GM23248 (cell line): ENCODE measurements around the gene QKI. TPM values are rescaled to one million over a fixed set of nuclear protein-coding genes. Genes with fewer than 3 reads are reported as not detected.

Source experiments
- DNase-seq: peaks from one replicate; pipeline ENCODE4 v3.0.0-alpha.2; 2015
- H2AFZ ChIP-seq: fragments of 200-600 bp; sonication (generic); 2 replicates; pipeline ENCODE4 v1.6.1; 2016; ENCODE audit warnings: antibody characterized with exemption
- H3F3A ChIP-seq: fragments of 200-600 bp; sonication (generic); 2 replicates; pipeline ENCODE4 v1.6.1; 2016; ENCODE audit warnings: mild to moderate bottlenecking, antibody characterized with exemption, mixed run types; ENCODE audit not compliant: insufficient read depth
- H3K27ac ChIP-seq: fragments of 200-600 bp; sonication (generic); 2 replicates; pipeline ENCODE4 v1.5.1; 2016; ENCODE audit warnings: mild to moderate bottlenecking
- H3K27me3 ChIP-seq: fragments of 200-600 bp; sonication (generic); replicated peaks from 2 replicates; pipeline ENCODE4 v1.6.1; 2016; ENCODE audit warnings: mild to moderate bottlenecking; ENCODE audit not compliant: insufficient read depth
- H3K36me3 ChIP-seq: fragments of 200-600 bp; sonication (generic); 2 replicates; pipeline ENCODE4 v1.6.1; 2016; ENCODE audit warnings: low read depth, mild to moderate bottlenecking
- H3K4me1 ChIP-seq: fragments of 200-600 bp; sonication (generic); 2 replicates; pipeline ENCODE4 v1.6.1; 2016; ENCODE audit warnings: mild to moderate bottlenecking; ENCODE audit not compliant: insufficient read depth
- H3K4me2 ChIP-seq: fragments of 200-600 bp; sonication (generic); one replicate; pipeline ENCODE4 v1.6.1; 2016; ENCODE audit warnings: mild to moderate bottlenecking; ENCODE audit not compliant: unreplicated experiment
- H3K4me3 ChIP-seq: fragments of 200-600 bp; sonication (generic); 2 replicates; pipeline ENCODE4 v1.5.1; 2016; ENCODE audit warnings: mild to moderate bottlenecking
- H3K79me2 ChIP-seq: fragments of 200-600 bp; sonication (generic); 2 replicates; pipeline ENCODE4 v1.6.1; 2016; ENCODE audit warnings: mild to moderate bottlenecking; ENCODE audit not compliant: insufficient read depth
- H3K9ac ChIP-seq: fragments of 200-600 bp; sonication (generic); 2 replicates; pipeline ENCODE4 v1.6.1; 2016; ENCODE audit warnings: mild to moderate bottlenecking
- H3K9me2 ChIP-seq: fragments of 200-600 bp; sonication (generic); 2 replicates; pipeline ENCODE4 v1.6.1; 2016; ENCODE audit warnings: mixed run types, mild to moderate bottlenecking, moderate library complexity; ENCODE audit not compliant: insufficient read depth
- H3K9me3 ChIP-seq: fragments of 200-600 bp; sonication (generic); one replicate; pipeline ENCODE4 v1.6.1; 2017; ENCODE audit warnings: low read depth
- H4K20me1 ChIP-seq: fragments of 200-600 bp; sonication (generic); 2 replicates; pipeline ENCODE4 v1.6.0; 2016; ENCODE audit not compliant: insufficient read depth
- EZH2 ChIP-seq: fragments of 200-600 bp; sonication (generic); IDR thresholded peaks from 2 replicates; pipeline ENCODE4 v1.6.1; 2018; ENCODE audit warnings: antibody characterized with exemption, mild to moderate bottlenecking; ENCODE audit not compliant: insufficient read depth, poor library complexity, severe bottlenecking
- EZH2phosphoT487 ChIP-seq: fragments of 200-600 bp; sonication (generic); IDR thresholded peaks from 2 replicates; pipeline ENCODE4 v1.6.1; 2018; ENCODE audit warnings: antibody characterized with exemption, moderate library complexity, mild to moderate bottlenecking, low read depth; ENCODE audit not compliant: insufficient read depth
- WGBS, 2 experiments: methylation state at CpG; one replicate each; pipeline ENCODE4 v1.1.6; 2015 to 2017; ENCODE audit warnings: low lambda C conversion rate in 2 of 2, low coverage in 1 of 2; ENCODE audit errors: missing lambda C conversion rate in 2 of 2; 5-methylcytosine and 5-hydroxymethylcytosine counted together
- in situ Hi-C: fragments of 300-500 bp; cut with MboI; formaldehyde crosslinking; loops from 2 replicates; pipeline ENCODE4 v1.15.0; 2020
- polyA plus RNA-seq: library from polyadenylated mRNA; unstranded; fragments of >200 nt; fragmentation: Nextera tagmentation; extraction: Ambion mirVana; gene quantifications from 2 replicates; pipeline ENCODE4 v1.2.1, GENCODE V29; 2016
- total RNA-seq: library from RNA; depleted of rRNA; stranded (reverse); fragments of >200 nt; shearing (Covaris generic); gene quantifications from 2 replicates; pipeline ENCODE4 v1.2.3, GENCODE V29; 2014

Gene QKI
- total and polyA plus RNA-seq, 2 experiments from 2014 or later: 13.6 to 145 TPM

- in situ Hi-C loops: no loop called here
- Histone ChIP-seq H3F3A (no peaks in the 10 kb centered on the region), H3K4me3 (no peak overlapping the region), H2AFZ (no peak overlapping the region), H3K27me3 (no peaks in the 10 kb centered on the region), H3K9me2 (no peaks in the 10 kb centered on the region), H4K20me1 (no peaks in the 10 kb centered on the region), H3K36me3 (no peaks in the 10 kb centered on the region), H3K4me2 (no peak overlapping the region), H3K9me3 (no peaks in the 10 kb centered on the region), H3K9ac (no peak overlapping the region), H3K27ac (no peak overlapping the region), H3K4me1 (no peaks in the 10 kb centered on the region), H3K79me2 (no peaks in the 10 kb centered on the region)
- DNase-seq: no peak
- TF ChIP-seq EZH2phosphoT487 (no peak), EZH2 (no peak)
- 76% methylated on average over 10 of the region's 10 CpGs for WGBS, 2 experiments
Observed at GRCh38 chr6:163375361-163375760, 39.2 kb upstream of the QKI start.

- in situ Hi-C loops: no loop called here
Observed at GRCh38 chr6:163376187-163376586, 38.3 kb upstream of the QKI start.

GRCh38 chr6:163377561-163377960, 37.0 kb upstream of the QKI start:
- no peak for DNase-seq
- H3F3A ChIP-seq: no peaks in the 10 kb centered on the region
- H3K9me2 ChIP-seq: no peaks in the 10 kb centered on the region
- no peak overlapping the region for H3K27ac ChIP-seq
- no peak overlapping the region for H2AFZ ChIP-seq
- H3K4me2 ChIP-seq: no peak overlapping the region
- TF ChIP-seq EZH2: no peak
- TF ChIP-seq EZH2phosphoT487: no peak
- no peaks in the 10 kb centered on the region for H3K36me3 ChIP-seq
- H3K4me1 ChIP-seq: no peaks in the 10 kb centered on the region
- WGBS, 2 experiments: 90 to 91% methylated on average over 10 of the region's 10 CpGs
- H3K4me3 ChIP-seq: no peak overlapping the region
- in situ Hi-C loops: no loop called here
- no peaks in the 10 kb centered on the region for H3K79me2 ChIP-seq
- H4K20me1 ChIP-seq: no peaks in the 10 kb centered on the region
- H3K9ac ChIP-seq: no peak overlapping the region
- no peaks in the 10 kb centered on the region for H3K9me3 ChIP-seq
- H3K27me3 ChIP-seq: no peaks in the 10 kb centered on the region

More at GRCh38 chr6:163376187-163376586, 38.3 kb upstream of the QKI start:
- H3K9me3 ChIP-seq: no peaks in the 10 kb centered on the region
- no peak overlapping the region for H2AFZ ChIP-seq
- DNase-seq: no peak
- no peaks in the 10 kb centered on the region for H3K27me3 ChIP-seq
- no peak overlapping the region for H3K4me3 ChIP-seq
- H3K9me2 ChIP-seq: no peaks in the 10 kb centered on the region
- no peak overlapping the region for H3K9ac ChIP-seq
- no peaks in the 10 kb centered on the region for H3K79me2 ChIP-seq
- no peaks in the 10 kb centered on the region for H3F3A ChIP-seq
- H3K36me3 ChIP-seq: no peaks in the 10 kb centered on the region
- TF ChIP-seq EZH2phosphoT487 (no peak), EZH2 (no peak)
- no peak overlapping the region for H3K27ac ChIP-seq
- H3K4me2 ChIP-seq: no peak overlapping the region
- H4K20me1 ChIP-seq: no peaks in the 10 kb centered on the region
- 88 to 93% methylated on average over 7 of the region's 7 CpGs for WGBS, 2 experiments
- H3K4me1 ChIP-seq: no peaks in the 10 kb centered on the region

GRCh38 chr6:163380216-163380615, 34.3 kb upstream of the QKI start:
- H3K79me2 ChIP-seq: no peaks in the 10 kb centered on the region
- no peak overlapping the region for H3K27ac ChIP-seq
- no peak overlapping the region for H2AFZ ChIP-seq
- no peak overlapping the region for H3K4me3 ChIP-seq
- no peaks in the 10 kb centered on the region for H4K20me1 ChIP-seq
- no peaks in the 10 kb centered on the region for H3F3A ChIP-seq
- WGBS, 2 experiments: 15 to 19% methylated on average over 7 of the region's 7 CpGs
- no peaks in the 10 kb centered on the region for H3K9me3 ChIP-seq
- H3K36me3 ChIP-seq: no peaks in the 10 kb centered on the region
- DNase-seq: no peak
- no peaks in the 10 kb centered on the region for H3K27me3 ChIP-seq
- H3K4me2 ChIP-seq: no peak overlapping the region
- no peak overlapping the region for H3K9ac ChIP-seq
- no peaks in the 10 kb centered on the region for H3K9me2 ChIP-seq
- 0 out of 2 replicates have a peak, but pooled peaks cover 3% of the 10 kb centered on the region for H3K4me1 ChIP-seq
- no peak for TF ChIP-seq EZH2phosphoT487
- TF ChIP-seq EZH2: no peak
- in situ Hi-C loops: no loop called here
